DMS53 treated with DMSO at 0.1 percent for 48 hours (cell line): Measurements from ENCODE around the gene ZNF236.

Experiments used
- DNase-seq: peaks from one replicate; lab custom pipeline; 2025; ENCODE audit not compliant: unreplicated experiment; lab: John Stamatoyannopoulos, UW

The ZNF236 gene

GRCh38 chr18:76859474-76860339, 37.4 kb downstream of the ZNF236 start:
- no peak for DNase-seq

GRCh38 chr18:76860411-76860810, 38.1 kb downstream of the ZNF236 start:
- no peak for DNase-seq

- DNase-seq: no peak
These were observed 44.3 kb downstream of the ZNF236 start for GRCh38 chr18:76866666-76867065.

GRCh38 chr18:76873311-76873710, 51.0 kb downstream of the ZNF236 start:
- DNase-seq: no peak

GRCh38 chr18:76873713-76874112, 51.4 kb downstream of the ZNF236 start:
- DNase-seq: no peak

GRCh38 chr18:76874642-76875389, 52.5 kb downstream of the ZNF236 start:
- peak; percentile 87 for DNase-seq

GRCh38 chr18:76875390-76876325, 53.3 kb downstream of the ZNF236 start:
- peak; percentile 87 for DNase-seq

- no peak for DNase-seq
These were observed 56.1 kb downstream of the ZNF236 start for GRCh38 chr18:76878426-76878825.

- no peak for DNase-seq
These were observed 57.7 kb downstream of the ZNF236 start for GRCh38 chr18:76880026-76880425.

- DNase-seq: no peak
These were observed 59.4 kb downstream of the ZNF236 start for GRCh38 chr18:76881744-76882143.

GRCh38 chr18:76882146-76882545, 59.8 kb downstream of the ZNF236 start:
- DNase-seq: no peak

GRCh38 chr18:76885001-76885400, 62.6 kb downstream of the ZNF236 start:
- DNase-seq: no peak

- DNase-seq: no peak
These were observed 63.8 kb downstream of the ZNF236 start for GRCh38 chr18:76886112-76886511.

- DNase-seq: no peak
These were observed 66.8 kb downstream of the ZNF236 start for GRCh38 chr18:76889091-76889699.

GRCh38 chr18:76892832-76893231, 70.5 kb downstream of the ZNF236 start:
- DNase-seq: no peak

GRCh38 chr18:76894566-76895346, 72.4 kb downstream of the ZNF236 start:
- DNase-seq: no peak

GRCh38 chr18:76895498-76895897, 73.1 kb downstream of the ZNF236 start:
- no peak for DNase-seq

GRCh38 chr18:76896677-76897076, 74.3 kb downstream of the ZNF236 start:
- no peak for DNase-seq

GRCh38 chr18:76897257-76897656, 74.9 kb downstream of the ZNF236 start:
- DNase-seq: no peak

- DNase-seq: no peak
These were observed 81.0 kb downstream of the ZNF236 start for GRCh38 chr18:76903386-76903785.
